SH-SY5Y (cell line): ENCODE data around the gene SH3TC2.

Experiments used
- GATA2 ChIP-seq: IDR thresholded peaks from 2 replicates; pipeline ENCODE4 v1.6.1; 2011; ENCODE audit warnings: mild to moderate bottlenecking, low read depth, low read length
- GATA3 ChIP-seq: IDR thresholded peaks from 2 replicates; pipeline ENCODE4 v1.6.1; 2011; ENCODE audit warnings: low read depth, mild to moderate bottlenecking, low read length, moderate library complexity

DNA sequence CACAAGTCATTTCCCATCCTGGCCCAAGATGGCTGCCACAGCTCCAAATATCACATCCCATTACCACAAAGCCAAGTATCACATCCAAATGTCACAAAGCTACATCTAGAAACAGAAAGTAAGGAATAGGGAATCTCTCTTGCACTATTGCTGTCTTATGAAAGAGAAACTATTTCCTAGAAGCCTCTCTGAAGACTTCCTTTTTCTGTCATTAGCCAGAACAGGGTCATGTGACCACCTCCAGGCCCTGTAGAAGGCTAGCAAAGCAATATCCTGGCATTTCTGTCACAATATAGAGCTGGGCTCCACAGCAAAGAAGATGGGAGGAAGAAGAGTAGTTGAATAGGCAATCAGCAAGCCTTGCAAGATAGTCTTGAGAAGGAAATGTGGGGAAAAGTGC lies 99.2 kb downstream of the SH3TC2 start:
- TF ChIP-seq GATA2: no peak
- no peak for TF ChIP-seq GATA3
